EH (cell line): ENCODE data around the gene SALL4.

Experiments used
- DNase-seq: peaks from one replicate; pipeline ENCODE4 v3.0.0-alpha.2; 2015; ENCODE audit warnings: low read depth

Gene SALL4

DNA sequence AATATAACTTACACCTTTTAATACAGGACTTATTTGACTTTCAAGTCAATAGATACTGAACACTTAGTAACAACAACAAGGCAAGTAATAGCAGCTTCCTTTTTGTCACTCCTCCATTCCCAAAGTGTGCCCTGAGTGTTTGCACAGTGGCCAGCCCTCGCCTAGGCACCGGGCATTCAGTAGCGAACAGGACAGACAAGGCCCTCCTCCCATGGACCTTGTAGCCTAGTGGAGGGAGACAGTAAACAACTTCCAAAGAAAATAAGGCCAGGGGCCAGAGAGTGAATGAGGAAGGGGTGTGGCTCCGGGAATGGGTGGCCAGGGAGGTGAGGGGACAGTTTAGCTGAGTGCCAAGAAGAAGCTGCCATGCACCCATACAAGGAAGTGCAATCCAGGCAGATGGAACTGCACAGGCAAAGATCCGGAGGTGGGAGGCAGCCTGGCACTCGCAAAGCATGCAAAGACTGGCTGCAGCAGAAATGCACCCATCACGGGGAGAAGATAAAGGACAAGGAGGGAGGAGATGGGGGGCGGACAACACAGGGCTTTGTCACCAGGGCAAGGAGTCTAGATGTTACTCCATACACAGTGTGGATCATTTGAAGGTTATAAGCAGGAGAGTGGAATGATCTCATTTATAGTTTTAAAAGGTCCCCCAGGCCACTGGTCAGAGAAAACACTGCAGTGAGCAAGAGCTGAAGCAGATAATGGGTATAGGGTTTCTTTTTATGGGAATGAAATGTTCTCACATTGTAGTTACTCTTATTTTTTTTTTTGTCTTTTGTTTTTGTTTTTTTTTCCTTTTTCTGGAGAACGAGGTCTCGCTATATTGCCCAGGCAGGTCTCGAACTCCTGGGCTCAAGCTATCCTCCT is 66.4 kb downstream of the SALL4 start:
- DNase-seq, result no peak

DNA sequence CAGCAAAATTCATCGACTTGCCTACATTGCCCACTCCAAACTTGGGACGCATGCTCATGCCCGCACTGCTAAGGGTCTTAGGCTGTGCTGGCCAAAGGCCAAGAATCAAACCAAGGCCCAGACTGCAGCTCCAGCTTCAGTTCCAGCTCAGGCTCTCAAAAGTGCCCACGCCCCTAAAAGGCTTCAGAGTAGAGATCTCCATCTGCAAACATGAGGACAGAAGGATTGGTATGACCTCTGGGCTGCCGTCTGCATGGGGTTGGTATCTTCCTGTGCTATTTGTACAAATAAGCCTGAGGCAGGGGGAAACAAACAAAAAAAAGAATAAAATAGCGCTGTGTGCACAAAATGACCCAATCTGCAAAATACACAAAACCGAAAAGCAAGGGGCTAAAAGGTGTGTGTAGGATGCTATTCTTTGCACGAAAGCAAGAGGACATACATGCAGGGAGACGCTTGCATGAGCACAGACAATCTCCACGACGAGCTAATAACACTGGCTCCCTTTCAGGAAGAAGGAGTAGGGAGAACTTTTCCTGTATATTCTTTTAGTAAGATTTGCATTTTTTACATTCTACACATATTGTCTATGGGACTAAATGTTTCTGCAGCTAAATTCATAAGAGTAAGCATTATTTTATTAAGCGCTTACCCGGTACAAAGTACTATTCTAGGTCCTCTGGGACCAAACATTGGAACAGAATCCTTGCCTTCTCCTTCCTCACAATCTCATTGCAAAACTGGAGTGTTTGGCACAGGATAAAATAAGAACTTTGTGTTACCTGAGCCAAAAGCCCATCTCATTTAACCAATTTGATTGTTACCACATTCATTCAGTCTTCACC is 67.2 kb downstream of the SALL4 start:
- DNase-seq, result no peak

DNA sequence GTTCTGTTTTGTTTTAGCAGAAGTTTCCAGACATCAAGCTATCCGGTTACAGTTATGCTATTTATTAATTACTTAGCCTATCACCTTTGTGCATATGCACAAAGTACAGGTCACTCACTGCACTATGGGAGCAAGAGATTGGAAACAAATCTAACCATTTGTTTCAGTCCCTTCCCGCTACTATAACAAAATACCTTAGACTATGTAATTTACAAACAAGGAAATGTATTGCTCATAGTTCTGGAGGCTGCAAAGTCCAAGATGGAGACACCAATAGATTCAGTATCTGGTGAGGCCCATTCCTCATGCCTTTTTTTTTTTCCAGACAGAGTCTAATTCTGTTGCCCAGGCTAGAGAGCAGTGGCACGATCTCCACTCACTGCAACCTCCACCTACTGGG is 69.3 kb downstream of the SALL4 start:
- DNase-seq, result no peak
